HL-60 (cell line): Measurements from ENCODE around the gene MYOF.

ENCODE experiments used
- DNase-seq, 2 experiments: peaks; one replicate each; pipeline ENCODE4 v3.0.0-alpha.2; 2010 to 2020; ENCODE audit warnings: low read depth in 1 of 2, low spot score in 1 of 2
- H3K27ac ChIP-seq: fragments of 250-450 bp; sonication (Bioruptor Pico); replicated peaks from 2 replicates; pipeline ENCODE4 v1.5.1; 2020; ENCODE audit warnings: mild to moderate bottlenecking, moderate library complexity
- H3K27me3 ChIP-seq: fragments of 250-450 bp; sonication (Bioruptor Pico); 2 replicates; pipeline ENCODE4 v1.5.1; 2021; ENCODE audit warnings: mild to moderate bottlenecking, moderate library complexity; ENCODE audit not compliant: insufficient read depth, poor library complexity, severe bottlenecking
- H3K4me3 ChIP-seq: replicated peaks from 2 replicates; pipeline ENCODE4 v1.5.1; 2011; ENCODE audit warnings: mild to moderate bottlenecking, control low read depth, low read length; ENCODE audit not compliant: insufficient read depth
- GABPA ChIP-seq: IDR thresholded peaks from 2 replicates; pipeline ENCODE4 v1.6.1; 2012; ENCODE audit warnings: low read depth
- POLR2AphosphoS5 ChIP-seq: IDR thresholded peaks from 2 replicates; pipeline ENCODE4 v1.6.1; 2012; ENCODE audit warnings: low read depth
- SPI1 ChIP-seq: IDR thresholded peaks from 2 replicates; pipeline ENCODE4 v1.6.1; 2012; ENCODE audit warnings: low read depth, mild to moderate bottlenecking, borderline replicate concordance
- TF ChIP-seq, protein P1 (sequence below): IDR thresholded peaks from 2 replicates; pipeline ENCODE4 v1.6.1; 2012; ENCODE audit warnings: low read depth; ENCODE audit not compliant: insufficient replicate concordance
- TF ChIP-seq, protein P2 (sequence below): IDR thresholded peaks from one replicate; pipeline ENCODE4 v1.5.1; 2011; ENCODE audit warnings: low read length, control low read depth, inconsistent platforms; ENCODE audit not compliant: insufficient read depth

Gene MYOF

DNA sequence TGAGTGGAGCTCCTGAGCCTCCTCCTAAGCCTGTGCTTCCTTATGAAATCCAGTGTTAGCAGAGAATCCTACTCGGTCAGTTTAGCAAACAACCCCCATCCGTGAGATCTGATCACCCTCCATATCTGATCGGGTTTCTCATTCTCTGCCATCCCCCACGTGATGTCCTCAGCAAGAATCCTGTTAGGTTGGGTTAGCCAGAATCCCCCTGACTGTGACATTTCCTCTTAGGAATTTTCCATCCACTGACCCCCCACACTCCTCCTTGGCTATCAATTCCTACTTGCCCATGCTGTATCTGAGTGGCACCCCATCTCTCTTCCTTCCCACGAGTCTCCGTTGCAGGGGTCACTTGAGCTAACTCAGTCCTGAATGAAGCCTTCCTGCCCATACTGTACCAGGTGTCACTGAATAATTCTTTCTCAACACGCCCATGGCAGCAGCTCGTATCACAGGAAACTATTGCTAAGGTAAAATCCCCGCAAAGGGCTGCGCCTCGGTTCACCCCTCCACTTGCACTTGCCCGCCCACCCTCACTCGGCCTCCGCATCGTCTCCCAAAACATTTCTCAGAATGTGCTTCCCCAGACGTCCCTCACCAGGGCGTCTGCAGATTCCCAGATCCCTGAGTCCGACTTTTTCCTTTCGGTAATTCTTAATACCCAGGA is 44.1 kb downstream of the MYOF start:
- Histone ChIP-seq H3K27me3 (no peaks in the 10 kb centered on the region), H3K4me3 (no peak overlapping the region), H3K27ac (no peak overlapping the region)
- no peak for DNase-seq
- TF ChIP-seq POLR2AphosphoS5 = no peak
- TF ChIP-seq GABPA = no peak
- TF ChIP-seq, protein P1, sequence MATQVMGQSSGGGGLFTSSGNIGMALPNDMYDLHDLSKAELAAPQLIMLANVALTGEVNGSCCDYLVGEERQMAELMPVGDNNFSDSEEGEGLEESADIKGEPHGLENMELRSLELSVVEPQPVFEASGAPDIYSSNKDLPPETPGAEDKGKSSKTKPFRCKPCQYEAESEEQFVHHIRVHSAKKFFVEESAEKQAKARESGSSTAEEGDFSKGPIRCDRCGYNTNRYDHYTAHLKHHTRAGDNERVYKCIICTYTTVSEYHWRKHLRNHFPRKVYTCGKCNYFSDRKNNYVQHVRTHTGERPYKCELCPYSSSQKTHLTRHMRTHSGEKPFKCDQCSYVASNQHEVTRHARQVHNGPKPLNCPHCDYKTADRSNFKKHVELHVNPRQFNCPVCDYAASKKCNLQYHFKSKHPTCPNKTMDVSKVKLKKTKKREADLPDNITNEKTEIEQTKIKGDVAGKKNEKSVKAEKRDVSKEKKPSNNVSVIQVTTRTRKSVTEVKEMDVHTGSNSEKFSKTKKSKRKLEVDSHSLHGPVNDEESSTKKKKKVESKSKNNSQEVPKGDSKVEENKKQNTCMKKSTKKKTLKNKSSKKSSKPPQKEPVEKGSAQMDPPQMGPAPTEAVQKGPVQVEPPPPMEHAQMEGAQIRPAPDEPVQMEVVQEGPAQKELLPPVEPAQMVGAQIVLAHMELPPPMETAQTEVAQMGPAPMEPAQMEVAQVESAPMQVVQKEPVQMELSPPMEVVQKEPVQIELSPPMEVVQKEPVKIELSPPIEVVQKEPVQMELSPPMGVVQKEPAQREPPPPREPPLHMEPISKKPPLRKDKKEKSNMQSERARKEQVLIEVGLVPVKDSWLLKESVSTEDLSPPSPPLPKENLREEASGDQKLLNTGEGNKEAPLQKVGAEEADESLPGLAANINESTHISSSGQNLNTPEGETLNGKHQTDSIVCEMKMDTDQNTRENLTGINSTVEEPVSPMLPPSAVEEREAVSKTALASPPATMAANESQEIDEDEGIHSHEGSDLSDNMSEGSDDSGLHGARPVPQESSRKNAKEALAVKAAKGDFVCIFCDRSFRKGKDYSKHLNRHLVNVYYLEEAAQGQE = no peak

DNA sequence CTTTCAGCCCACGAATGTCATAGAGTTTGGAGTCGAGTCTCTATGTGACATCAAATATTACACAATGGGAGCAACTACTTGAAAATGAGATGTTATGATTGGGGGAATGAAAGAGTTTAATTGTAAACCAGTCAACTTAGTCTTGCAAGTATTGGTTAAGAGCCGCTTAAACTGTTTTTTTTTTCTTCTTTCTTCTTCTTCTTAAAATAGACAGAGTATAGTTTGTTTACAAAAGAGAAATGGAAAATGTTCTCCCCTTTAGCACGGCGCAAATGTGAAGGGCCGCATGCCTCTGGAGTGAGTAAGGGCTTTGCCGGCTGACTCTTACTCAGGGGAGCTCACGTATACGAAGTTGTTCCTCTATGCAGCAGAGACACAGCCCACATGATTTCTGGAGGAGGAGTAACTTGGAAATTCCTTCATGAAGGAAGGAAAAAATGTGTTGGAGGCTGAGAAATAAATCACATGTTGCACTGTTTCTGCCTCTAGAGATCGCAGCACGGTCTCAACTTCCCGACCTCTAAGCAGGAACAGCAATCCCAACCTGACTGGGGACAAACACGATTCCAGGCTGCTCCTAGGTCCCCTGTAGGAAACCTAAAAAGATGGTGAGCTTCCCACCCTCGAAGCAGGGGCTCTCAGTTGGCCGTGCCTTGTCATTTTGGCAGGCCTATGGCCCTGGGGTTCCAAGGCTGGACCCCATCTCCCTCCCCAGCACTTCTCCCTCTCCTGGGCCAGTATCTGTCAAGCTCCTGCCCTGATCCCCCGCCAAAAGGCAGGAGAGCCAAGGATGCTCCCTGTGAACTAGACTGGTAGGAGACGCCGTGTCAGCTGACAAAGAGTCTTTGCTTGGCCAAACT is 44.8 kb downstream of the MYOF start:
- Histone ChIP-seq H3K27ac (peak overlapping the region; percentile 26), H3K27me3 (no peaks in the 10 kb centered on the region), H3K4me3 (no peak overlapping the region)
- DNase-seq = no peak
- TF ChIP-seq POLR2AphosphoS5 = no peak
- no peak for TF ChIP-seq GABPA
- TF ChIP-seq, protein P2, sequence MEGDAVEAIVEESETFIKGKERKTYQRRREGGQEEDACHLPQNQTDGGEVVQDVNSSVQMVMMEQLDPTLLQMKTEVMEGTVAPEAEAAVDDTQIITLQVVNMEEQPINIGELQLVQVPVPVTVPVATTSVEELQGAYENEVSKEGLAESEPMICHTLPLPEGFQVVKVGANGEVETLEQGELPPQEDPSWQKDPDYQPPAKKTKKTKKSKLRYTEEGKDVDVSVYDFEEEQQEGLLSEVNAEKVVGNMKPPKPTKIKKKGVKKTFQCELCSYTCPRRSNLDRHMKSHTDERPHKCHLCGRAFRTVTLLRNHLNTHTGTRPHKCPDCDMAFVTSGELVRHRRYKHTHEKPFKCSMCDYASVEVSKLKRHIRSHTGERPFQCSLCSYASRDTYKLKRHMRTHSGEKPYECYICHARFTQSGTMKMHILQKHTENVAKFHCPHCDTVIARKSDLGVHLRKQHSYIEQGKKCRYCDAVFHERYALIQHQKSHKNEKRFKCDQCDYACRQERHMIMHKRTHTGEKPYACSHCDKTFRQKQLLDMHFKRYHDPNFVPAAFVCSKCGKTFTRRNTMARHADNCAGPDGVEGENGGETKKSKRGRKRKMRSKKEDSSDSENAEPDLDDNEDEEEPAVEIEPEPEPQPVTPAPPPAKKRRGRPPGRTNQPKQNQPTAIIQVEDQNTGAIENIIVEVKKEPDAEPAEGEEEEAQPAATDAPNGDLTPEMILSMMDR = no peak
- TF ChIP-seq SPI1 = no peak
- TF ChIP-seq, protein P1 = no peak

DNA sequence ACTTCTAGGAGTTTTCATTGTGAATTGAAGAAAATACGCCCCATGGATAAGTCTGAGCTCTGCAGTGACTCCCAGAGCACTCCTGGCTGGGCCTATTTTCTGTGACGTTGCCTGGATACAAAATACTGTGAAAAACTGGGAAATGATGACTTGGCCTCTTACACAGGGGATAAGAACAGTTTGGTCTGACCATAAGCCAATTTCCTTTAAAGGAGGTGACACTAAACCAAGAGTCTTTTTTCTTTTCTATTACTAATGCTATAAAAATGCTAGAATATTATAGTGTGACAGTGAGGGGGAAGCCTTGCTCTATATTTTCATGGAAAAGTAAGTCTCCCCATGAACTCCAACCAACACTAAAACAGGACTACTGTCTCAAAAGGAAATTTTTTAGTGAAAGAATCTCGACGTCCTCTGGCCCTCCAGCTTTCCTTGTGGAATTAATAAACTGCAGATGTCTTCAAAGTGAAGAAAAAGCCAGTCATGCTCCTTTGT is 45.5 kb downstream of the MYOF start:
- TF ChIP-seq, protein P2 = no peak
- TF ChIP-seq GABPA (no peak), SPI1 (no peak), POLR2AphosphoS5 (no peak)
- TF ChIP-seq, protein P1 = no peak
- Histone ChIP-seq H3K27ac (peak overlapping the region; percentile 26), H3K4me3 (no peak overlapping the region), H3K27me3 (no peaks in the 10 kb centered on the region)
- DNase-seq = no peak
